ACC112 (cell line): ENCODE measurements around the gene ARHGAP15.

ENCODE experiments used
- H2AFZ ChIP-seq: fragments of 200-600 bp; sonication (generic); one replicate; pipeline ENCODE4 v1.6.0; 2017; ENCODE audit warnings: antibody characterized with exemption, low read length; ENCODE audit not compliant: unreplicated experiment
- H3K27ac ChIP-seq: fragments of 200-600 bp; sonication (generic); 2 replicates; pipeline ENCODE4 v1.5.1; 2014; ENCODE audit warnings: low read depth, mild to moderate bottlenecking, antibody characterized with exemption, low read length, moderate library complexity
- H3K27me3 ChIP-seq: fragments of 200-600 bp; sonication (generic); 2 replicates; pipeline ENCODE4 v1.6.1; 2014; ENCODE audit warnings: mild to moderate bottlenecking, antibody characterized with exemption, low read length, moderate library complexity, mixed read lengths; ENCODE audit not compliant: insufficient read depth
- H3K36me3 ChIP-seq: fragments of 200-600 bp; sonication (generic); 2 replicates; pipeline ENCODE4 v1.6.1; 2016; ENCODE audit warnings: mild to moderate bottlenecking, antibody characterized with exemption, low read length, moderate library complexity, mixed read lengths; ENCODE audit not compliant: insufficient read depth
- H3K4me1 ChIP-seq: fragments of 200-600 bp; sonication (generic); one replicate; pipeline ENCODE4 v1.6.1; 2016; ENCODE audit warnings: low read length, mixed read lengths; ENCODE audit not compliant: insufficient read depth, unreplicated experiment, control insufficient read depth
- H3K4me3 ChIP-seq: fragments of 200-600 bp; sonication (generic); 2 replicates; pipeline ENCODE4 v1.5.1; 2014; ENCODE audit warnings: mild to moderate bottlenecking, low read depth, low read length
- H3K79me2 ChIP-seq: fragments of 200-600 bp; sonication (generic); one replicate; pipeline ENCODE4 v1.6.0; 2016; ENCODE audit warnings: low read length; ENCODE audit not compliant: control insufficient read depth, unreplicated experiment, insufficient read depth

ARHGAP15 gene

DNA sequence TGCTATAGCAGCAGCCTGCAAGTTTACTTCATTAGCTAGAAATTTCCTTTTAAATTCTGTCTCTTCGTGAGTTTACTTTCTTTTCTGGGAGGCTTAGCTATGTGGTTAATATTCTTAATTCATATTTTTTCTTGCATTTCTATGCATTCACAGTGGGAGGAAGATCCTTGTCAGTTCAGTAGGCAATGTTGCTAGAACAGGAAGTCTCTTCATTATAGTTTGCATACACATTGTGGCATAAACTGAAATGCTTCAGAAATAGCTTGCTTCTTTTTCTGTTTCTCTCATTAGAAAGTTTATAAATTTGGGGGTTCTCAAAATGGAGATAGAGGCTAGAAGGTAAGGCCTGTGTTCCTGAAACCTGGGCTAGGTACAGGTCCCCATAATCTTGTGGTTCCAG is 8.1 kb upstream of the ARHGAP15 start:
- Histone ChIP-seq H3K79me2 (no peaks in the 10 kb centered on the region), H3K4me1 (peaks cover 4% of the 10 kb centered on the region), H3K27me3 (peaks cover 20% of the 10 kb centered on the region), H3K4me3 (no peak overlapping the region), H3K27ac (no peak overlapping the region), H2AFZ (no peak overlapping the region), H3K36me3 (no peaks in the 10 kb centered on the region)

DNA sequence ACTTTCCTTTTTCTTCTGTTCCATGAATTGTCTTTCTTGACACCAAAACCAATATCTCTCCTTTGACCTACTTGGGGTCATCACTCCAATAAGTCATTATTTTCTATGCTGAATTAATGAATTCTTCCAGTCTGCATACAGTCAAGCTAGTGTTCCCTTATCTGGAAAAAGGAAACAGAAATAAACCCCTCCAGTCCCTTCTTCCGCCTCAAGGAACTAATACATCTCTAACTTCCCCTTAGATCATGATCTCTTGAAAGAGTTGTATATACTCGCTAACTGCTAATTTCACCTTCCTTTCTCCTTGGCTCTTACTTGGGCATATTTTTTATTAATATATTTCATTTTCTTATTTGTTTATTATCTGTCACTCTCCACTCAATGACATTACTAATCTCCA is 7.3 kb upstream of the ARHGAP15 start:
- H3K4me3 ChIP-seq: no peak overlapping the region

DNA sequence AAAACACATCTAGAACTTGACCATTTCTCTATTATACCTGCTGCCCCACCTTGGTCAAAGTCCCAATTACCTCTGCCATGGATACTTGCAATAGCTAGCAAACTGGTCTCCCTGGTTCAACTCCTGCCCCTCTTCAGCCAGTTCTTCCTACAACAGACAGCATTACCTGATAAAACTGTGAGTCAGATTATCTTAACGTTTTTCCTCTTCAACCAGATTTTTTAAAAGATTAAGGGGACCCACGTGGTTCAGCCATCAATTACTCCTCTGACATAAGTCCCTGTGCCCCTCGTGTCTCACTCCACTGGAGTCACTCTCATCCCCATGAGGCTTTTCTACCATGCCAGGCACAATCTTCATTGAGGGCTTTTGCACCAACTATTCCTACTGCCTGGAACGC is 5.3 kb upstream of the ARHGAP15 start:
- no peak overlapping the region for H3K4me3 ChIP-seq
- no peak overlapping the region for H2AFZ ChIP-seq
- H3K27ac ChIP-seq: no peak overlapping the region

More for the DNA sequence above, 7.3 kb upstream of the ARHGAP15 start:
- peaks cover 4% of the 10 kb centered on the region for H3K4me1 ChIP-seq
- H3K27ac ChIP-seq: no peak overlapping the region
- no peaks in the 10 kb centered on the region for H3K36me3 ChIP-seq
- H3K27me3 ChIP-seq: peaks cover 20% of the 10 kb centered on the region
- no peak overlapping the region for H2AFZ ChIP-seq
- no peaks in the 10 kb centered on the region for H3K79me2 ChIP-seq

DNA sequence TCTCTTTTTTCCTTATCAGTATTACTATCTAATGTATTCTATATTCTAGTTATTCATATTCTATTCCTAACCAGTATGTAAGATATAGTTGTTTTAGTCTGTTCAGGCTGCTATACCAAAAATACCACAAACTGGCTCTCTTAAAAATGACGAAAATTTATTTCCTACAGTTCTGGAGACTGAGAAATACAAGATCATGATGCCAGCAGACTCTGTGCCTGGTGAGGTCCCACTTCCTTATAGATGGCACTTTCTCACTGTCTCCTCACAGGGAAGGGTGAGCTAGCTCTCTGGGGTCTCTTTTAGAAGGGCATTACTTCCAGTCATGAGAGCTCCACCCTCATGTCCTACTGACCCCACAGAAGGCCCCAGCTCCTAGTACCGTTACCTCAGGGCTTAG is 4.8 kb upstream of the ARHGAP15 start:
- H3K4me3 ChIP-seq: no peak overlapping the region
- no peaks in the 10 kb centered on the region for H3K36me3 ChIP-seq
- peaks cover 4% of the 10 kb centered on the region for H3K4me1 ChIP-seq
- no peak overlapping the region for H3K27ac ChIP-seq
- no peak overlapping the region for H2AFZ ChIP-seq
- peaks cover 20% of the 10 kb centered on the region for H3K27me3 ChIP-seq
- H3K79me2 ChIP-seq: no peaks in the 10 kb centered on the region

More for the DNA sequence above, 5.3 kb upstream of the ARHGAP15 start:
- H3K79me2 ChIP-seq: no peaks in the 10 kb centered on the region
- peaks cover 20% of the 10 kb centered on the region for H3K27me3 ChIP-seq
- H3K4me1 ChIP-seq: peaks cover 4% of the 10 kb centered on the region
- H3K36me3 ChIP-seq: no peaks in the 10 kb centered on the region

DNA sequence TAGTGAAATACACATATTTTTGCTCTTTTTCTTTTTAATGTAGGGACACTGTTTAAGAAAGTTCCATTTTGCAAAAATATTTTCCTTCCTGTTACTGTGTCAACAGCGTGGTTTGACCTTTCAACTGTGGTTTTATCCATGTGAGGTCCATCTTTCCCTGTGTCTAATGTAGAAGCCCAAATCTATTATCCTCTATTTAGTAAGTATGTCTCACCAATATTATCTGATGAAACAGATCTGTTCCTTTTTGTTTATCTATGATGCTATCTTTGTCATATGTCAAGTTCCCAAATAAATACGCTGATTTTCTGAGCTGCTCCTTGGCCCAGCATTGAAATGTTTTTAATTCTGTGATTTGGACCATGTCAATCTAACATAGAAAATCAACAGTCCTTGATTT is 3.5 kb upstream of the ARHGAP15 start:
- Histone ChIP-seq H3K4me1 (peaks cover 4% of the 10 kb centered on the region), H3K79me2 (no peaks in the 10 kb centered on the region), H3K27me3 (peaks cover 22% of the 10 kb centered on the region), H3K36me3 (no peaks in the 10 kb centered on the region), H2AFZ (no peak overlapping the region), H3K27ac (no peak overlapping the region), H3K4me3 (no peak overlapping the region)

DNA sequence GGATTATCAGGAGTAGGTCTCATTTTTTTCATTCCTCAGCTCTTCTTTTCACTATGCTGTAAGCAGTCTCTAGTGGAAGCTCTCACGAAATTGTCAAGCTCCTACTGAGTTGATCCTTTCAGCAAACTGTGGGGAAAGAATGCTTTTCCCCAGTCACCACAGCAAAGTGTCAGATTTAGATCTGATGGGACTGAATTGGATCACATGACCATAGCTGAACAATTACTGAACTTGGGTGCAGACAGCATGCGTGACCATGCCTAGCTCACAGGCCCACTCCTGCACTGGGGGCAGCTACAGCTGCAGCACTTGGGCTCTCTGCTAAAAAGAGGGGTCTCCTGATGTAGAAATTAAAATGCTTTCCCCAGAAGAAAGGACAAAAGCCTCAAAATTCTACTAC is 3.1 kb downstream of the ARHGAP15 start:
- Histone ChIP-seq H3K27ac (no peak overlapping the region), H3K36me3 (no peaks in the 10 kb centered on the region), H3K4me3 (no peak overlapping the region), H3K79me2 (no peaks in the 10 kb centered on the region), H2AFZ (no peak overlapping the region), H3K4me1 (no peaks in the 10 kb centered on the region), H3K27me3 (peaks cover 11% of the 10 kb centered on the region)

DNA sequence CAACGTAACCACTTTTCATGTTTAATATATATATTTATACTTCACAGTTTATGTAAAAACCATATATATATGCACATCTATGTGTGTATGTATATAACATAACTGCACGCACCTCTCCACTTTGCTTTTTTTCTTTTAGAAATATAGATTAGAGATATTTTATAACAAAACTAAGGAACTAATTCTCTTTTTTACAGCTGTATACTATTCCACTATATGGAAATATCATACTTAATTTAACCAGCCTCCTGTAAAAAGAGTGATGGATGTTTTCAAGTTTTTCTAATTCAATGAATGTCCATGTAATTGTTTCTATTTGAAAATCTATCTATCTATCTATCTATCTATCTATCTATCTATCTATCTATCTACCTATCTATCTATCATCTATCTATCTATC is 4.6 kb downstream of the ARHGAP15 start:
- peaks cover 15% of the 10 kb centered on the region for H3K27me3 ChIP-seq

DNA sequence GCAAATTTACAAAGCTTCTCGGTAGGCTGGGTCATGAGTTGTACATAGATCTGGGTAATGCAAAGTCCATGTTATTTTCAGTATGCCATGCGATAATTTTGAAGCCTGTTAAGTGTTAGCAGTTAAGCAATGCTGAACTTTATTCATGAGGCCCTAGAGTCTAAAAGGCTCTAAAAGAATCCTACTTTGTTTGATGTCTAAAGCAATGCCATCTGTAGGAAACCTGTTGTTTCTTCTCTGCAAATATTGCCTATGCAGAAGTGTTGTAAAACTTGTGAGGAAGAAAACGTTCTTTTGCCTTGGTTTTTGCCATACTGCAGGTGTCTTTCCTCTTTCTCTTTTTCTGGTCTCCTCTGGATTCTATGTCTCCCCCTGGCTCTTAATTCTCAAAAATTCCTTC is 9.1 kb downstream of the ARHGAP15 start:
- H3K4me1 ChIP-seq: no peaks in the 10 kb centered on the region
- H3K27ac ChIP-seq: no peak overlapping the region
- no peak overlapping the region for H3K4me3 ChIP-seq
- H3K36me3 ChIP-seq: no peaks in the 10 kb centered on the region
- H2AFZ ChIP-seq: no peak overlapping the region
- no peaks in the 10 kb centered on the region for H3K79me2 ChIP-seq
- peaks cover 16% of the 10 kb centered on the region for H3K27me3 ChIP-seq

More for the DNA sequence above, 4.6 kb downstream of the ARHGAP15 start:
- no peaks in the 10 kb centered on the region for H3K79me2 ChIP-seq
- no peaks in the 10 kb centered on the region for H3K4me1 ChIP-seq
- no peak overlapping the region for H3K4me3 ChIP-seq
- H2AFZ ChIP-seq: no peak overlapping the region
- H3K27ac ChIP-seq: no peak overlapping the region
- H3K36me3 ChIP-seq: no peaks in the 10 kb centered on the region

DNA sequence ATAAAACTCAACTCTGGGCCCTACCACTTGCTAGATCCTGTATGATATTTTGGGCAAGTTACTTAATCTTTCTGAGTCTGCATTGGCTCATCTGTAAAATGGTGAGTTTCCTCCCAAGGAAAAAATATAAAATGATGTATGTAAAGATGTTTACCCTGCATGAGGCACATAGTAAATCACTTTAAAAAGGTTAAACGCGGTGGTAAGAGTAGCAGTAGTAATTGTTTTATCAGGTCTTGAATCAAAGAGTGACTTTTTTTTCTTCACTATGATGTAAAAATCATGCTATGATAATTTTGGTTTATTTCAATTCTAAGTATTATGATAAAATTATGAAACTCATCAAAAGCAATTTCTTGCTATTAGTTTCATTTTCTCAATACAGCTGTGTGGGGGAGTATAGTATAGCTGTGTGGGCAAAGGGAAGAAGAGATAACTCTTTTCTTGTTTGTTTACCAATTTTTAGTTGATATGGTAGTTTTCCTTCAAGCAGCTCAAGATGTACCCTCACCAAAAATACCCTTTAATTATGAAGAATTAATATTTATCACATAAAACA is 10.7 kb downstream of the ARHGAP15 start:
- no peak overlapping the region for H3K27ac ChIP-seq
- peaks cover 16% of the 10 kb centered on the region for H3K27me3 ChIP-seq
- H3K4me1 ChIP-seq: no peaks in the 10 kb centered on the region
- no peaks in the 10 kb centered on the region for H3K79me2 ChIP-seq
- H3K4me3 ChIP-seq: no peak overlapping the region
- peak overlapping the region; percentile 8 for H2AFZ ChIP-seq
- no peaks in the 10 kb centered on the region for H3K36me3 ChIP-seq

DNA sequence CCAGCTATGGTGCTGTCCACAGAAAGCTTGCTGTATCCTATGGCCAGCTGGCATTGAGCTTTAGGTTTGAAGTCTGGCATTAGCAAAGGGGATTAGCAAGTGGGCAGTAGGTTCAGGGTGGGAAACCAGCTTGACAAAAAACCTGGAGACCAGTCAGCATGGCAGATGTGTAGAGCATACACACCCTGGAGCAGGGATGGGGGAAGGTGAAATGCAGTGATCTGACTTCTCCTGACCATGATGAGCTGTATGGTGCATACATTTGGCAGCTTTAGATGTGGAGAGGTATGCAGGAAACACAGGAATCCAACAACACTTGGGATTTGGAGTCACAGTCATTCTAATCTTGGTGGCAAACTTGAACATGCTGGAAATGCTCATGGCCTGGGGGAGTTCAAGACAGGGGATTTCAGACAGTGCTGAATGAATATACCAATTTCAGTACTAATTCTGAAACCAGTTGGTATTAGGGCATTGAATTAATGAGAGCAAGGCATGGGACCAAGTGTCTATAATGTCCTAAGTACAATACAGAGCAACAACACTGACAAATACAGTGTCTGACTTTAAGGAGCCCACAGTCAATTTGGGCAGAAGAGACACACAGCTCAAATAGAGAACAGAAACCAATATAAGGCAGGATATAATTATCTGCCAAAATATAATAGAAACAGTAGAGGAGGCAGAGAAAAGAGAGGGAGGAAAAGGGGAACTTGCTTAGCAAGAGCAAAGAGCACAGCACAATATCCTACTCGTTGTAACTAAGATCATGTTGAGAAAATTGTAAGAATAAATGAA is 11.8 kb downstream of the ARHGAP15 start:
- H3K4me1 ChIP-seq: no peaks in the 10 kb centered on the region
- no peak overlapping the region for H2AFZ ChIP-seq
- H3K79me2 ChIP-seq: no peaks in the 10 kb centered on the region
- no peak overlapping the region for H3K27ac ChIP-seq
- H3K27me3 ChIP-seq: peaks cover 16% of the 10 kb centered on the region
- H3K4me3 ChIP-seq: no peak overlapping the region
- no peaks in the 10 kb centered on the region for H3K36me3 ChIP-seq

DNA sequence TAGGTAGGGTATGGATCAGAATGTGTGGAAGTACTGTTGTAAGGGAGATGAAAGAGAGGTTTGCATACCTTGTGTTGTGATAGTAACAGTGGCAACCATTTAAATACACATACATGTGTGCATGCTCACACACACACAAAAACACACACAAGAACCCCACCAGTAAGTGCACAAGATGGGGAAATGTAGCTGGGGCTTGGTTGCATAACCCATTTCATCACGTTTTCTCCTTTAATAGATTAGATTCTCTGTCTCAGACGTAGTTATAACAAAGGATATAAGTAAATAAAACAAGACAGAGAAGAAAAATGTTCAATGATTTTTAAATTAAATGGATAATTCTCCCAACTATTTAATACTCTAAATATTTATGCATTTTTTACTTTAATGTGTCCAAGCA is 13.4 kb downstream of the ARHGAP15 start:
- H3K27me3 ChIP-seq: peaks cover 7% of the 10 kb centered on the region; the same call in 1 of the 2 replicates
- no peak overlapping the region for H3K27ac ChIP-seq
- no peaks in the 10 kb centered on the region for H3K36me3 ChIP-seq
- no peaks in the 10 kb centered on the region for H3K79me2 ChIP-seq
- no peak overlapping the region for H2AFZ ChIP-seq
- no peak overlapping the region for H3K4me3 ChIP-seq
- H3K4me1 ChIP-seq: no peaks in the 10 kb centered on the region
